ENCODE measurements around the gene FNDC3B. TPM values are rescaled to one million over a fixed set of nuclear protein-coding genes. Genes with fewer than 3 reads are reported as not detected.
A peak's percentile ranks its signal among the peaks of the same experiment; 100 is the strongest.

FNDC3B gene
- total RNA-seq, 4 donors from 2014 or later = 59.8 to 72.6 (median 65.6) TPM

DNA sequence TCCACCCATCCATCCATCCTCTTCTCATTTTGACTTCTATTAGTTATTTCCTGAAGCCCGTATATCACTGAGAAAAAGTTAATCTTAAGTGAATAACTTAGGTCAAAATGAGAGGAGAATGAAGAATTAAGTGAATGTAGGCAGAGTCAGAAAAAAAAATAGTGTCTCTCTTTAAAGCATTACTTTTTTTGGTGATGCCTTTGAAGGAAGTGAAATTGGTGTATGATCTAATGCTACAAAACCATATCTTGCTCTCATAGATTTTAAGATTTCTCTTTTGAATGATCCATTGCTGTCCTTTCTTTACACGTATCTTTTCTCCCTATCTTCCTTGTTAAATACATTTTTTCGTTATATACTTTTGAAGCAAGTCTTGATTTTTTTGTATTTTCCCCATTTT is 23.4 kb downstream of the FNDC3B start:
- Histone ChIP-seq H3K27me3 (no peaks in the 10 kb centered on the region), H3K9me3 (no peaks in the 10 kb centered on the region), H3K27ac (replicated peaks in 1 of 4) (no peak overlapping the region), H3K36me3 (no peaks in the 10 kb centered on the region), H3K4me1 (peaks cover 52 to 90% (median 86%) of the 10 kb centered on the region in 4 donors), H3K4me3 (no peak overlapping the region)
- WGBS = 93% methylated on average over 3 of the region's 3 CpGs
- TF ChIP-seq POLR2AphosphoS5 (IDR thresholded peaks at IDR 0.05) = no peak
- TF ChIP-seq EP300 (IDR thresholded peaks at IDR 0.05) = no peak
- TF ChIP-seq, protein P1, sequence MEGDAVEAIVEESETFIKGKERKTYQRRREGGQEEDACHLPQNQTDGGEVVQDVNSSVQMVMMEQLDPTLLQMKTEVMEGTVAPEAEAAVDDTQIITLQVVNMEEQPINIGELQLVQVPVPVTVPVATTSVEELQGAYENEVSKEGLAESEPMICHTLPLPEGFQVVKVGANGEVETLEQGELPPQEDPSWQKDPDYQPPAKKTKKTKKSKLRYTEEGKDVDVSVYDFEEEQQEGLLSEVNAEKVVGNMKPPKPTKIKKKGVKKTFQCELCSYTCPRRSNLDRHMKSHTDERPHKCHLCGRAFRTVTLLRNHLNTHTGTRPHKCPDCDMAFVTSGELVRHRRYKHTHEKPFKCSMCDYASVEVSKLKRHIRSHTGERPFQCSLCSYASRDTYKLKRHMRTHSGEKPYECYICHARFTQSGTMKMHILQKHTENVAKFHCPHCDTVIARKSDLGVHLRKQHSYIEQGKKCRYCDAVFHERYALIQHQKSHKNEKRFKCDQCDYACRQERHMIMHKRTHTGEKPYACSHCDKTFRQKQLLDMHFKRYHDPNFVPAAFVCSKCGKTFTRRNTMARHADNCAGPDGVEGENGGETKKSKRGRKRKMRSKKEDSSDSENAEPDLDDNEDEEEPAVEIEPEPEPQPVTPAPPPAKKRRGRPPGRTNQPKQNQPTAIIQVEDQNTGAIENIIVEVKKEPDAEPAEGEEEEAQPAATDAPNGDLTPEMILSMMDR (IDR thresholded peaks at IDR 0.05) = no peak
- no peak for TF ChIP-seq POLR2A (IDR thresholded peaks at IDR 0.05; ENCODE audit: low read depth)
- no peak for DNase-seq (ENCODE audit: extremely low spot score)
- intact Hi-C loops (cut with DNase I) = loop anchor here (10.0 kb wide), 1 partner anchor 248 kb away; the partner anchor contains the start of gene PLD1

GRCh38 chr3:172063456-172064432 is 24.4 kb downstream of the FNDC3B start:
- H3K27me3 ChIP-seq = no peaks in the 10 kb centered on the region
- peaks cover 52 to 90% (median 87%) of the 10 kb centered on the region in 4 donors for H3K4me1 ChIP-seq
- intact Hi-C loops (cut with DNase I) = loop anchor here (10.0 kb wide), 1 partner anchor 249 kb away; the partner anchor contains the start of gene PLD1
- no peak overlapping the region for H3K4me3 ChIP-seq
- H3K27ac ChIP-seq (replicated peaks in 1 of 4) = no peak overlapping the region
- TF ChIP-seq, protein P1 (IDR thresholded peaks at IDR 0.05) = no peak
- no peak for TF ChIP-seq EP300 (IDR thresholded peaks at IDR 0.05)
- no peak for TF ChIP-seq POLR2AphosphoS5 (IDR thresholded peaks at IDR 0.05)
- no peak for TF ChIP-seq POLR2A (IDR thresholded peaks at IDR 0.05; ENCODE audit: low read depth)
- 91% methylated on average over 6 of the region's 7 CpGs for WGBS
- no peaks in the 10 kb centered on the region for H3K36me3 ChIP-seq
- no peak for DNase-seq (ENCODE audit: extremely low spot score)
- no peaks in the 10 kb centered on the region for H3K9me3 ChIP-seq

- intact Hi-C loops (cut with DNase I) = loop anchor here (10.0 kb wide), 1 partner anchor 251 kb away; the partner anchor contains the start of gene PLD1
- Histone ChIP-seq H3K9me3 (no peaks in the 10 kb centered on the region), H3K27ac (replicated peaks in 1 of 4) (peak overlapping the region in 1 of 4 donors; percentile 40), H3K4me3 (no peak overlapping the region), H3K4me1 (peaks cover 61 to 90% (median 88%) of the 10 kb centered on the region in 4 donors), H3K27me3 (no peaks in the 10 kb centered on the region), H3K36me3 (no peaks in the 10 kb centered on the region)
- no peak for TF ChIP-seq POLR2A (IDR thresholded peaks at IDR 0.05; ENCODE audit: low read depth)
- no peak for TF ChIP-seq POLR2AphosphoS5 (IDR thresholded peaks at IDR 0.05)
- TF ChIP-seq, protein P1 (IDR thresholded peaks at IDR 0.05) = no peak
- TF ChIP-seq EP300 (IDR thresholded peaks at IDR 0.05) = no peak
- WGBS = 0% methylated on average over 1 of the region's 1 CpG
- no peak for DNase-seq (ENCODE audit: extremely low spot score)
Observed at GRCh38 chr3:172065527-172065926, 26.1 kb downstream of the FNDC3B start.

GRCh38 chr3:172065967-172066762 is 26.8 kb downstream of the FNDC3B start:
- peak overlapping the region in 2 of 4 donors; percentile 5 to 40 for H3K27ac ChIP-seq (replicated peaks in 1 of 4)
- intact Hi-C loops (cut with DNase I) = loop anchor here (10.0 kb wide), 1 partner anchor 251 kb away; the partner anchor contains the start of gene PLD1
- H3K4me1 ChIP-seq = peaks cover 65 to 91% (median 85%) of the 10 kb centered on the region in 4 donors
- H3K4me3 ChIP-seq = no peak overlapping the region
- H3K9me3 ChIP-seq = no peaks in the 10 kb centered on the region
- 70% methylated on average over 7 of the region's 7 CpGs for WGBS
- H3K27me3 ChIP-seq = no peaks in the 10 kb centered on the region
- no peak for TF ChIP-seq POLR2A (IDR thresholded peaks at IDR 0.05; ENCODE audit: low read depth)
- TF ChIP-seq POLR2AphosphoS5 (IDR thresholded peaks at IDR 0.05) = no peak
- no peak for TF ChIP-seq EP300 (IDR thresholded peaks at IDR 0.05)
- TF ChIP-seq, protein P1 (IDR thresholded peaks at IDR 0.05) = no peak
- DNase-seq (ENCODE audit: extremely low spot score) = no peak
- no peaks in the 10 kb centered on the region for H3K36me3 ChIP-seq

All from esophagus muscularis mucosa (tissue), 4 donors.